ENCODE measurements around the gene AP1G2. TPM values are rescaled to one million over a fixed set of nuclear protein-coding genes. Genes with fewer than 3 reads are reported as not detected.

AP1G2 gene
- total and polyA plus RNA-seq, 2 of the 13 experiments (the other 11 are each of a cell fraction or from before 2014, with no cell fraction given), result 96.9 to 611 TPM

DNA sequence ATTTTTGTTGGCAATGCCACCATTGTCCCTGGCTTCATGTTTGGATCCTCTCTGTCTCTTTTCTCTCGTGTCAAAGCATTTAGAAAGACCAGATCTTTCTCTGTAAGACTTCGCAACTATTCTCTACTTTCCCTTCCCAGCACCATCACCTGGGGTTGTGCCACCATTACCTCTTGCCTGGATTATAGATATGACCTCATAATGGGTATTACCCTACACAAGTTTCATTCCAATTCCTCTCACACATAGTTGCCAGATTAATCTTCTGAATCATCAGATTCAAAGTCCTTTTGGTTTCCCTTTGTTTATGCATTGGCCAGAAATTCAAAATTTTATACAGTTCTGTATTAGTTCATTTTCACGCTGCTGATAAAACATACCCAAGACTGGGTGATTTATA, 41.4 kb upstream of the AP1G2 start (continued):
- TF ChIP-seq, protein P1, sequence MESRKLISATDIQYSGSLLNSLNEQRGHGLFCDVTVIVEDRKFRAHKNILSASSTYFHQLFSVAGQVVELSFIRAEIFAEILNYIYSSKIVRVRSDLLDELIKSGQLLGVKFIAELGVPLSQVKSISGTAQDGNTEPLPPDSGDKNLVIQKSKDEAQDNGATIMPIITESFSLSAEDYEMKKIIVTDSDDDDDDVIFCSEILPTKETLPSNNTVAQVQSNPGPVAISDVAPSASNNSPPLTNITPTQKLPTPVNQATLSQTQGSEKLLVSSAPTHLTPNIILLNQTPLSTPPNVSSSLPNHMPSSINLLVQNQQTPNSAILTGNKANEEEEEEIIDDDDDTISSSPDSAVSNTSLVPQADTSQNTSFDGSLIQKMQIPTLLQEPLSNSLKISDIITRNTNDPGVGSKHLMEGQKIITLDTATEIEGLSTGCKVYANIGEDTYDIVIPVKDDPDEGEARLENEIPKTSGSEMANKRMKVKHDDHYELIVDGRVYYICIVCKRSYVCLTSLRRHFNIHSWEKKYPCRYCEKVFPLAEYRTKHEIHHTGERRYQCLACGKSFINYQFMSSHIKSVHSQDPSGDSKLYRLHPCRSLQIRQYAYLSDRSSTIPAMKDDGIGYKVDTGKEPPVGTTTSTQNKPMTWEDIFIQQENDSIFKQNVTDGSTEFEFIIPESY (CRISPR knock-in tag; IDR thresholded peaks at IDR 0.05), result no peak
- 0 out of 2 replicates have a peak, but pooled peaks have one; percentile 8 for TF ChIP-seq PAX8 (CRISPR knock-in tag; IDR thresholded peaks at IDR 0.05; ENCODE audit: borderline replicate concordance)
- TF ChIP-seq, protein P2, sequence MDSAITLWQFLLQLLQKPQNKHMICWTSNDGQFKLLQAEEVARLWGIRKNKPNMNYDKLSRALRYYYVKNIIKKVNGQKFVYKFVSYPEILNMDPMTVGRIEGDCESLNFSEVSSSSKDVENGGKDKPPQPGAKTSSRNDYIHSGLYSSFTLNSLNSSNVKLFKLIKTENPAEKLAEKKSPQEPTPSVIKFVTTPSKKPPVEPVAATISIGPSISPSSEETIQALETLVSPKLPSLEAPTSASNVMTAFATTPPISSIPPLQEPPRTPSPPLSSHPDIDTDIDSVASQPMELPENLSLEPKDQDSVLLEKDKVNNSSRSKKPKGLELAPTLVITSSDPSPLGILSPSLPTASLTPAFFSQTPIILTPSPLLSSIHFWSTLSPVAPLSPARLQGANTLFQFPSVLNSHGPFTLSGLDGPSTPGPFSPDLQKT (CRISPR knock-in tag; IDR thresholded peaks at IDR 0.05; ENCODE audit: borderline replicate concordance), result no peak
- TF ChIP-seq, protein P3, sequence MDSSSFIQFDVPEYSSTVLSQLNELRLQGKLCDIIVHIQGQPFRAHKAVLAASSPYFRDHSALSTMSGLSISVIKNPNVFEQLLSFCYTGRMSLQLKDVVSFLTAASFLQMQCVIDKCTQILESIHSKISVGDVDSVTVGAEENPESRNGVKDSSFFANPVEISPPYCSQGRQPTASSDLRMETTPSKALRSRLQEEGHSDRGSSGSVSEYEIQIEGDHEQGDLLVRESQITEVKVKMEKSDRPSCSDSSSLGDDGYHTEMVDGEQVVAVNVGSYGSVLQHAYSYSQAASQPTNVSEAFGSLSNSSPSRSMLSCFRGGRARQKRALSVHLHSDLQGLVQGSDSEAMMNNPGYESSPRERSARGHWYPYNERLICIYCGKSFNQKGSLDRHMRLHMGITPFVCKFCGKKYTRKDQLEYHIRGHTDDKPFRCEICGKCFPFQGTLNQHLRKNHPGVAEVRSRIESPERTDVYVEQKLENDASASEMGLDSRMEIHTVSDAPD (CRISPR knock-in tag; IDR thresholded peaks at IDR 0.05), result 0 out of 2 replicates have a peak, but pooled peaks have one; percentile 17
- TF ChIP-seq, protein P4, sequence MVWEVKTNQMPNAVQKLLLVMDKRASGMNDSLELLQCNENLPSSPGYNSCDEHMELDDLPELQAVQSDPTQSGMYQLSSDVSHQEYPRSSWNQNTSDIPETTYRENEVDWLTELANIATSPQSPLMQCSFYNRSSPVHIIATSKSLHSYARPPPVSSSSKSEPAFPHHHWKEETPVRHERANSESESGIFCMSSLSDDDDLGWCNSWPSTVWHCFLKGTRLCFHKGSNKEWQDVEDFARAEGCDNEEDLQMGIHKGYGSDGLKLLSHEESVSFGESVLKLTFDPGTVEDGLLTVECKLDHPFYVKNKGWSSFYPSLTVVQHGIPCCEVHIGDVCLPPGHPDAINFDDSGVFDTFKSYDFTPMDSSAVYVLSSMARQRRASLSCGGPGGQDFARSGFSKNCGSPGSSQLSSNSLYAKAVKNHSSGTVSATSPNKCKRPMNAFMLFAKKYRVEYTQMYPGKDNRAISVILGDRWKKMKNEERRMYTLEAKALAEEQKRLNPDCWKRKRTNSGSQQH (CRISPR knock-in tag; IDR thresholded peaks at IDR 0.05; ENCODE audit: low read depth), result no peak

DNA sequence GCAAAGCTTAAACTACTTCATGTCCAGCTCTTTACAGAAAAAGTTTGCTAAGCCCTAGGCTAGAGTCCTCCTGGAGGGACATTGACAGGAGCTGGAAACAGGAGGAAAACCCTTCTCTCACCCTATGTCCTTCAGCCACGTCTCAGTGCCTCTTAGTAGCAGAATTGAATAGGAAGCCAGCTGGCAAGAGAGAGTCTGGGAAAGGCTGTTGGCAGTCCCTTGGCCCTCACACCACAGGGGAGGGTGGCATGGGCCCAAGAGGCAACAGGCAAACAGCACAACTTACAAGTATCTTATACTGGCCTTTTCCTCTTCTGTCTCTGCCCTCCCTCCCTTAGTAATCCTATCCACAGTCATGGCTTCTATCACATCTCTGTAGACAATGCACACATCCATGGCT, 40.9 kb upstream of the AP1G2 start:
- CTCF ChIA-PET (ENCODE audit: low intra/inter-chr PET ratio, low total read pairs), result no interaction called here
- intact Hi-C loops (cut with micrococcal nuclease; ENCODE audit: unreplicated experiment), result no loop called here
- peak overlapping the region; percentile 89 for H3K27ac ChIP-seq (ENCODE audit: extremely low read length, insufficient read depth, low read length)
- peak overlapping the region; percentile 86 for H3K4me2 ChIP-seq (ENCODE audit: low read depth, low read length)
- H4K20me1 ChIP-seq (ENCODE audit: insufficient read depth, low read length), result no peaks in the 10 kb centered on the region
- WGBS (ENCODE audit: low lambda C conversion rate), result 93% methylated on average over 1 of the region's 1 CpG
- in situ Hi-C loops (cut with HindIII; ENCODE audit: extremely low pct_ligation_motif_present, low pct_unique_long_range_greater_than_20kb), result no loop called here
- H3K36me3 ChIP-seq (replicated peaks in 1 of 2; ENCODE audit: control insufficient read depth in 1 of 2, insufficient read depth in 2 of 2, low read length in 2 of 2), result no peaks in the 10 kb centered on the region
- FAIRE-seq (no peak), ATAC-seq (no peak), DNase-seq (ENCODE audit: low spot score) (no peak)
- H3K79me2 ChIP-seq (ENCODE audit: insufficient read depth, low read length), result no peaks in the 10 kb centered on the region
- H2AFZ ChIP-seq (ENCODE audit: low read length), result no peak overlapping the region
- no TSS peak for BruUV-seq (replicated peaks)
- peaks cover 88% of the 10 kb centered on the region for H3K4me1 ChIP-seq (ENCODE audit: insufficient read depth, low read length)
- no peak overlapping the region for H3K9ac ChIP-seq (ENCODE audit: insufficient read depth, low read depth, low read length)
- POLR2A ChIA-PET, result interaction anchor here (0.7 to 14.7 kb wide), 7 partner anchors 7 to 632 kb away, joined by 3 to 1105 read pairs (median 8); partner anchors contain the start of gene DHRS2
- no peaks in the 10 kb centered on the region for H3K27me3 ChIP-seq (ENCODE audit: control insufficient read depth in 1 of 2, insufficient read depth in 2 of 2, low read length in 2 of 2)
- H3K9me3 ChIP-seq (ENCODE audit: low read length), result no peaks in the 10 kb centered on the region
- H3K4me3 ChIP-seq (replicated peaks in 1 of 3; ENCODE audit: insufficient read depth in 1 of 3, low read depth in 2 of 3, low read length in 3 of 3), result no peak overlapping the region
- TF ChIP-seq ZFP36L2 (CRISPR knock-in tag; IDR thresholded peaks at IDR 0.05) (no peak), PCBP1 (IDR thresholded peaks at IDR 0.05; ENCODE audit: borderline replicate concordance, low read depth, low read length) (no peak), ELF1 (CRISPR knock-in tag; IDR thresholded peaks at IDR 0.05) (no peak)
- TF ChIP-seq, protein P5, sequence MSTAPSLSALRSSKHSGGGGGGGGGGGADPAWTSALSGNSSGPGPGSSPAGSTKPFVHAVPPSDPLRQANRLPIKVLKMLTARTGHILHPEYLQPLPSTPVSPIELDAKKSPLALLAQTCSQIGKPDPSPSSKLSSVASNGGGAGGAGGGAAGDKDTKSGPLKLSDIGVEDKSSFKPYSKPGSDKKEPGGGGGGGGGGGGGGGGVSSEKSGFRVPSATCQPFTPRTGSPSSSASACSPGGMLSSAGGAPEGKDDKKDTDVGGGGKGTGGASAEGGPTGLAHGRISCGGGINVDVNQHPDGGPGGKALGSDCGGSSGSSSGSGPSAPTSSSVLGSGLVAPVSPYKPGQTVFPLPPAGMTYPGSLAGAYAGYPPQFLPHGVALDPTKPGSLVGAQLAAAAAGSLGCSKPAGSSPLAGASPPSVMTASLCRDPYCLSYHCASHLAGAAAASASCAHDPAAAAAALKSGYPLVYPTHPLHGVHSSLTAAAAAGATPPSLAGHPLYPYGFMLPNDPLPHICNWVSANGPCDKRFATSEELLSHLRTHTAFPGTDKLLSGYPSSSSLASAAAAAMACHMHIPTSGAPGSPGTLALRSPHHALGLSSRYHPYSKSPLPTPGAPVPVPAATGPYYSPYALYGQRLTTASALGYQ (CRISPR knock-in tag; IDR thresholded peaks at IDR 0.05), result no peak
- TF ChIP-seq, protein P6, sequence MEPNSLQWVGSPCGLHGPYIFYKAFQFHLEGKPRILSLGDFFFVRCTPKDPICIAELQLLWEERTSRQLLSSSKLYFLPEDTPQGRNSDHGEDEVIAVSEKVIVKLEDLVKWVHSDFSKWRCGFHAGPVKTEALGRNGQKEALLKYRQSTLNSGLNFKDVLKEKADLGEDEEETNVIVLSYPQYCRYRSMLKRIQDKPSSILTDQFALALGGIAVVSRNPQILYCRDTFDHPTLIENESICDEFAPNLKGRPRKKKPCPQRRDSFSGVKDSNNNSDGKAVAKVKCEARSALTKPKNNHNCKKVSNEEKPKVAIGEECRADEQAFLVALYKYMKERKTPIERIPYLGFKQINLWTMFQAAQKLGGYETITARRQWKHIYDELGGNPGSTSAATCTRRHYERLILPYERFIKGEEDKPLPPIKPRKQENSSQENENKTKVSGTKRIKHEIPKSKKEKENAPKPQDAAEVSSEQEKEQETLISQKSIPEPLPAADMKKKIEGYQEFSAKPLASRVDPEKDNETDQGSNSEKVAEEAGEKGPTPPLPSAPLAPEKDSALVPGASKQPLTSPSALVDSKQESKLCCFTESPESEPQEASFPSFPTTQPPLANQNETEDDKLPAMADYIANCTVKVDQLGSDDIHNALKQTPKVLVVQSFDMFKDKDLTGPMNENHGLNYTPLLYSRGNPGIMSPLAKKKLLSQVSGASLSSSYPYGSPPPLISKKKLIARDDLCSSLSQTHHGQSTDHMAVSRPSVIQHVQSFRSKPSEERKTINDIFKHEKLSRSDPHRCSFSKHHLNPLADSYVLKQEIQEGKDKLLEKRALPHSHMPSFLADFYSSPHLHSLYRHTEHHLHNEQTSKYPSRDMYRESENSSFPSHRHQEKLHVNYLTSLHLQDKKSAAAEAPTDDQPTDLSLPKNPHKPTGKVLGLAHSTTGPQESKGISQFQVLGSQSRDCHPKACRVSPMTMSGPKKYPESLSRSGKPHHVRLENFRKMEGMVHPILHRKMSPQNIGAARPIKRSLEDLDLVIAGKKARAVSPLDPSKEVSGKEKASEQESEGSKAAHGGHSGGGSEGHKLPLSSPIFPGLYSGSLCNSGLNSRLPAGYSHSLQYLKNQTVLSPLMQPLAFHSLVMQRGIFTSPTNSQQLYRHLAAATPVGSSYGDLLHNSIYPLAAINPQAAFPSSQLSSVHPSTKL (CRISPR knock-in tag; IDR thresholded peaks at IDR 0.05), result no peak
